Tibial nerve (tissue), 4 donors: ENCODE measurements around the gene WDR49. TPM values are rescaled to one million over a fixed set of nuclear protein-coding genes. Genes with fewer than 3 reads are reported as not detected.

Experiments used
- DNase-seq, 2 donors: peaks; one replicate each; pipeline ENCODE4 v3.0.0-alpha.2; 2019; ENCODE audit warnings: low spot score in 2 of 2
- H3K27ac ChIP-seq, 4 donors: fragments of 200-600 bp; sonication (generic) in 3 of 4; one replicate each; pipeline ENCODE4 v1.5.1; 2017 to 2019; ENCODE audit warnings: mild to moderate bottlenecking in 1 of 4
- H3K27me3 ChIP-seq, 2 donors: fragments of 200-600 bp; sonication (generic) in 1 of 2; one replicate each; pipeline versions ENCODE4 v1.5.1 to v1.6.0; 2017 to 2019
- H3K36me3 ChIP-seq, 3 donors: fragments of 200-600 bp; sonication (generic); one replicate each; pipeline ENCODE4 v1.5.1; 2018 to 2019
- H3K4me1 ChIP-seq, 4 donors: fragments of 200-600 bp; sonication (generic) in 3 of 4; one replicate each; pipeline ENCODE4 v1.5.1; 2017 to 2019
- H3K4me3 ChIP-seq, 4 donors: fragments of 200-600 bp; sonication (generic) in 3 of 4; one replicate each; pipeline ENCODE4 v1.5.1; 2017 to 2019; ENCODE audit warnings: mild to moderate bottlenecking in 1 of 4, moderate library complexity in 1 of 4
- H3K9me3 ChIP-seq, 4 donors: fragments of 200-600 bp; sonication (generic) in 3 of 4; one replicate each; pipeline ENCODE4 v1.5.1; 2017 to 2019
- EP300 ChIP-seq, 2 donors: sonication (generic); formaldehyde crosslinking; IDR thresholded peaks; one replicate each; pipeline ENCODE4 v1.6.1; 2017; ENCODE audit warnings: antibody characterized with exemption in 2 of 2, mild to moderate bottlenecking in 1 of 2
- POLR2A ChIP-seq, 2 donors: fragments of 450-650 bp; IDR thresholded peaks; one replicate each; pipeline ENCODE4 v1.6.1; 2017; ENCODE audit warnings: antibody characterized with exemption in 2 of 2, mild to moderate bottlenecking in 2 of 2, moderate library complexity in 2 of 2
- WGBS, 2 donors: methylation state at CpG; one replicate each; pipeline ENCODE4 v1.1.5; 2018; 5-methylcytosine and 5-hydroxymethylcytosine counted together
- total RNA-seq, 4 donors: library from RNA; depleted of rRNA; stranded (reverse); fragments of >200 nt; gene quantifications; one replicate each; pipeline ENCODE4 v1.1.0, GENCODE V29; 2016
- TF ChIP-seq, protein P1 (sequence below), 5 experiments: fragments of 200-600 bp in 3 of 5; fragments of 450-650 bp in 2 of 5; sonication (generic) in 3 of 5; IDR thresholded peaks; one replicate each; pipeline ENCODE4 v1.5.1; 2016 to 2019; ENCODE audit warnings: antibody characterized with exemption in 5 of 5, mild to moderate bottlenecking in 3 of 5, moderate library complexity in 2 of 5

The WDR49 gene
- total RNA-seq, 4 donors from 2014 or later: 0.44 to 2.9 (median 1.3) TPM; not detected in 1

DNA sequence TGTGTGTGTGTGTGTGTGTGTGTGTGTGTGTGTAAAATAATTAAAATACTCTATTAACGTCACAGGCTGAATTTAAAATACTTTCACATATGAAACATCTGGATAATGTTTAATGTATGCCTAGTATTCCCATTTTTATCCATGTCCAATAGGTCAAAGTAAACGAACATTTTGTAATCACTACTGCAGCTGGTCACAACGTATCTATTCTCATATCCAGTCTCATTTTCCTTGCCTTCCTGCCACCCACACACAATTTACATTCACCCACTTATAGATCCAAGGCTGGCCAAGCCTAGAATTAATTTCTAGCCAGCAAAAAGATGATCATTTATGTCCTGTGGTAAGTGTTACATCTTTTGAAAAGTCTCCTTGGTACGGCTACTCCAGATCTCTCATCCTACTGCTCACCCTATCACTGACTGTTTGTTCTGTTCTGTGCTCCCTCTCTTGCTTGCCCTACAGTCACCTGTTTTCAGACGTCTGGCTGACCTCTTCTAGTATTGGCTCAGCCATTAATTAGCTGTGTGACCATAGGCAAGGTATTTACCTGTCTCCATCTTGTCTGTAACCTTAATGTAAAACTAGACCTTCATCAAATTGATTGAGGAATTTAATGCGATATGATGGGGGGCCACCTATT lies 197.5 kb downstream of the WDR49 start:
- Histone ChIP-seq H3K4me1 (no peaks in the 10 kb centered on the region), H3K36me3 (no peaks in the 10 kb centered on the region), H3K9me3 (no peaks in the 10 kb centered on the region), H3K27ac (no peak overlapping the region), H3K27me3 (no peaks in the 10 kb centered on the region), H3K4me3 (no peak overlapping the region)
- DNase-seq: no peak
- WGBS, 2 donors: 61 to 68% methylated on average over 6 of the region's 6 CpGs
- no peak for TF ChIP-seq EP300 (IDR thresholded peaks at IDR 0.05)
- TF ChIP-seq POLR2A (IDR thresholded peaks at IDR 0.05): no peak
- TF ChIP-seq, protein P1, sequence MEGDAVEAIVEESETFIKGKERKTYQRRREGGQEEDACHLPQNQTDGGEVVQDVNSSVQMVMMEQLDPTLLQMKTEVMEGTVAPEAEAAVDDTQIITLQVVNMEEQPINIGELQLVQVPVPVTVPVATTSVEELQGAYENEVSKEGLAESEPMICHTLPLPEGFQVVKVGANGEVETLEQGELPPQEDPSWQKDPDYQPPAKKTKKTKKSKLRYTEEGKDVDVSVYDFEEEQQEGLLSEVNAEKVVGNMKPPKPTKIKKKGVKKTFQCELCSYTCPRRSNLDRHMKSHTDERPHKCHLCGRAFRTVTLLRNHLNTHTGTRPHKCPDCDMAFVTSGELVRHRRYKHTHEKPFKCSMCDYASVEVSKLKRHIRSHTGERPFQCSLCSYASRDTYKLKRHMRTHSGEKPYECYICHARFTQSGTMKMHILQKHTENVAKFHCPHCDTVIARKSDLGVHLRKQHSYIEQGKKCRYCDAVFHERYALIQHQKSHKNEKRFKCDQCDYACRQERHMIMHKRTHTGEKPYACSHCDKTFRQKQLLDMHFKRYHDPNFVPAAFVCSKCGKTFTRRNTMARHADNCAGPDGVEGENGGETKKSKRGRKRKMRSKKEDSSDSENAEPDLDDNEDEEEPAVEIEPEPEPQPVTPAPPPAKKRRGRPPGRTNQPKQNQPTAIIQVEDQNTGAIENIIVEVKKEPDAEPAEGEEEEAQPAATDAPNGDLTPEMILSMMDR (IDR thresholded peaks at IDR 0.05): no peak

DNA sequence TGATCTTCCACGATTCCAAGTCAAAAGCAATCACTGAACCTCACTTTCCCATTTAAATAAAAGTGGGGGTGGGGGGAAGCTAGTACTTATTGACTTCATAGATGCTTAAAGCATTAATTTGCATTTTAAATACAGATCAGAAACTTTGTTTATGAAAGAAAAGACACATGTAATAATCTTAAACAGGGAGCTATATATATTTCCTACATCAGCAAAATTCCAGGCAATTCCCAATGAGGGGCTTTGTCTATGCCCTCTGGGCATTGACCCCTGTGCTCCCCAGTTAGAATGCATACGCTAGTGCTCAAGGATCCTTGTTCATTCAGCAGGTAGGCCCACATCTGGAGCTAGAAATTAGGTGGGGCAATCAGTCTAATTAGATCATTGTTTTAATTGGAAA lies 199.9 kb downstream of the WDR49 start:
- TF ChIP-seq, protein P1 (IDR thresholded peaks at IDR 0.05): no peak
- TF ChIP-seq EP300 (IDR thresholded peaks at IDR 0.05) (no peak), POLR2A (IDR thresholded peaks at IDR 0.05) (no peak)
- no peak for DNase-seq
- WGBS, 2 donors: 69 to 72% methylated on average over 2 of the region's 2 CpGs
- Histone ChIP-seq H3K4me1 (no peaks in the 10 kb centered on the region), H3K9me3 (no peaks in the 10 kb centered on the region), H3K27me3 (no peaks in the 10 kb centered on the region), H3K4me3 (no peak overlapping the region), H3K36me3 (no peaks in the 10 kb centered on the region), H3K27ac (no peak overlapping the region)

DNA sequence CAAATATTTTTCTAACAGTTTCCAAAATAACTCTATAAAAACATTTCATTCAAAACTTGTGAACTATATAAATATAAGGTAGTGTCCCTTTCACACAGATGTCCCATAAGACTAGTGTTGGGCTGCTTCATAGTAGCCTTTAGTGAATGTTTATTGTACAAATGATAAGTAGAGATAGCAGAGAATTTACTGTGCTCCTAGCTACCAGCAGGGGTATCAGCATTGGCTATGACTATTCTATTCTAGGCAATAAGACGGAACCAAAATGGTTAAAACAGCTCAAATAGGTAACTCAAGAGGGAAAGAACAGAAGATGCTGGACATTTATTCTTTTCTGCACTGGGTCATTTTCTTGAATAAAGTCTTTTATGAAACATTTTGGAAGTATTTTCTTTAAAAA lies 202.5 kb downstream of the WDR49 start:
- WGBS, 2 donors: 19 to 48% methylated on average over 1 of the region's 1 CpG
- no peak for DNase-seq
- Histone ChIP-seq H3K27ac (no peak overlapping the region), H3K36me3 (no peaks in the 10 kb centered on the region), H3K9me3 (no peaks in the 10 kb centered on the region), H3K4me3 (no peak overlapping the region), H3K4me1 (no peaks in the 10 kb centered on the region), H3K27me3 (no peaks in the 10 kb centered on the region)
- TF ChIP-seq POLR2A (IDR thresholded peaks at IDR 0.05): no peak
- TF ChIP-seq, protein P1 (IDR thresholded peaks at IDR 0.05): no peak
- no peak for TF ChIP-seq EP300 (IDR thresholded peaks at IDR 0.05)

DNA sequence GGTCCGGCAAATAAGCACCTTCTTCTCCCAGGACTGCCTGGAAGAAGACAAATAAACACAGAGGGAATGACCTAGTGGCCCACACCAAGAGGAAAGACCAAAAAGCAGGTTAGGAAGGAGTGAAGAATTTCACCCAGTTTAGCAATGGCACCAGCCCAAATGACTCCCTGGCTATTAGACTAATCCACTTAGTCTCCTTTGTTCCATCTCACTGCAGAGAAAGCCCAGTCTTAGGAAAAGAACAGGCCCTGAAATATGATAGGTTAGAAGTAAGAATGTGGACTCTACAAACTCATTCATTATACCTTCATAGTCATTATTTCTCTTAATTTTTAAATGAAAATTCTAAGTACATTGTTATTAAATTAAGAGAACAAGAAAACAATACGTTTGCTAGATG lies 203.1 kb downstream of the WDR49 start:
- no peak for DNase-seq
- no peak for TF ChIP-seq POLR2A (IDR thresholded peaks at IDR 0.05)
- TF ChIP-seq, protein P1 (IDR thresholded peaks at IDR 0.05): no peak
- TF ChIP-seq EP300 (IDR thresholded peaks at IDR 0.05): no peak
- WGBS, 2 donors: 82 to 94% methylated on average over 2 of the region's 2 CpGs
- Histone ChIP-seq H3K27ac (no peak overlapping the region), H3K4me3 (no peak overlapping the region), H3K36me3 (no peaks in the 10 kb centered on the region), H3K4me1 (no peaks in the 10 kb centered on the region), H3K9me3 (no peaks in the 10 kb centered on the region), H3K27me3 (no peaks in the 10 kb centered on the region)

DNA sequence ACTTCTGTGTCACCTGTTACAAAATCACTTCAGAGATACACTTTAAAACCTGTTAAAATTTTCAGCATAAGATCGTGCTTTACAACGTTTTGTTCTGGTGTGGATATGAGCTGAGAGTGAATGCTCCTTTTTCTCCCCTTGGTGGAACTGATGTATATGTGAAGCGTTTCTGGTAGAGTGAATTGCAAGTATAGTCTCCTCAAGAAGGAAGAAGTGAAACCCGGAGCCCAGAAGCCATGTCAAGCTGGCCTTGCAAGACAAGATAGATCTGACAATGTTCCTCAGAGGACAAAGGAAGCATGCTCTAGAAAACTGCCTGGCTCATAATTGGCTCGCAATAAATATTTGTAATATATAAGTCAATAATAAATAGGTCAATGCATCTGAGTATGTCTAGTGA lies 203.5 kb downstream of the WDR49 start:
- H3K27me3 ChIP-seq: no peaks in the 10 kb centered on the region

More for the DNA sequence above, 203.5 kb downstream of the WDR49 start:
- no peaks in the 10 kb centered on the region for H3K4me1 ChIP-seq
- no peaks in the 10 kb centered on the region for H3K9me3 ChIP-seq
- H3K36me3 ChIP-seq: no peaks in the 10 kb centered on the region
- no peak for TF ChIP-seq EP300 (IDR thresholded peaks at IDR 0.05)
- no peak for TF ChIP-seq POLR2A (IDR thresholded peaks at IDR 0.05)
- H3K4me3 ChIP-seq: no peak overlapping the region
- no peak overlapping the region for H3K27ac ChIP-seq
- DNase-seq: no peak
- 79 to 88% methylated on average over 5 of the region's 5 CpGs for WGBS, 2 donors
